HG03159 (cell line): Measurements from ENCODE around the gene MMP26.
"Not testable (repeated sequence)": the region's sequence is repeated elsewhere in the genome, so short reads cannot be mapped to it uniquely, and the experiment has no call there.

Experiments
- ATAC-seq: cut with Tn5 transposase; IDR thresholded peaks from one replicate; pipeline ENCODE4 v1.9.1; 2021; ENCODE audit warnings: mild to moderate bottlenecking, moderate library complexity; ENCODE audit not compliant: unreplicated experiment

Gene MMP26

DNA sequence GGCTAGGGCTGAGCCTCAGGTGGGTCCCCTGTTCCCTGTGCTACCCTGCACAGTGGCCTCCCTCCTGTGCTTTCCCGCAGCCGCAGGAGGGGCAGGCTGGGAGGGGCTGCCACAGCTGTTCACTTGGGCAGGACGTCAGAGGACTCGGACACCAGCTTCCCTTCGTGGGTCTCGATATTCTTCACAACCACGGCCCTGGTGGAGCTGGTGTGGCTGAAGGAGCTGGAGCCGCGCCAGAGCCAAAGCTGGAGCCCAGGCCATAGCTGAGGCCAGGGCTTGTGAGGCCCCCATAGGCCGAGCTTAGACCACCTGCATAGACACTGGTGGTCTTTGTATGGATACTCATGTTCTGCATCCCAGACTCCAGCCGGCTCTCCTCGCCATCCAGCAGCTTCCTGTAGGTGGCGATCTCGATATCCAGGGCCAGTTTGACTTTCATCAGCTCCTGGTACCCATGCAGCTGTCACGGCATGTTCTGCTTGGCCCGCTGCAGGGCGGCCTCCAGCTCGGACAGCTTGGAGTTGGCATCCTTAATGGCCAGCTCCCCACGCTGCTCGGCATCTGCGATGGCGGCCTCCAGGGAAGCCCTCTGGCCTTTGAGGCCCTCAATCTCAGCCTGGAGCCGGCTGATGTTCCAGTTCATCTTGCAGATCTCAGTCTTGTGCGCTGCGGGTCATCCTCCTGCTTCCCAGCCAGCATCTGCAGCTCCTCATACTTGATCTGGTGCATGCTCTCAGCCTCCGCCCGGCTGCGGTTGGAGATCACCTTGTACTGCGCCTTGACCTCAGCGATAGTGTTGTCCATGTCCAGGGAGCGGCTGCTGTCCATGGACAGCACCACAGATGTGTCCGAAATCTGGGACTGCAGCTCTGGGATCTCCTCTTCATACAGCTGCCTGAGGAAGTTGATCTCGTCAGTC is 18.3 kb downstream of the MMP26 start:
- not testable (repeated sequence) for ATAC-seq

- no peak for ATAC-seq
Observed at GRCh38 chr11:4727171-4727570, 22.6 kb downstream of the MMP26 start.

DNA sequence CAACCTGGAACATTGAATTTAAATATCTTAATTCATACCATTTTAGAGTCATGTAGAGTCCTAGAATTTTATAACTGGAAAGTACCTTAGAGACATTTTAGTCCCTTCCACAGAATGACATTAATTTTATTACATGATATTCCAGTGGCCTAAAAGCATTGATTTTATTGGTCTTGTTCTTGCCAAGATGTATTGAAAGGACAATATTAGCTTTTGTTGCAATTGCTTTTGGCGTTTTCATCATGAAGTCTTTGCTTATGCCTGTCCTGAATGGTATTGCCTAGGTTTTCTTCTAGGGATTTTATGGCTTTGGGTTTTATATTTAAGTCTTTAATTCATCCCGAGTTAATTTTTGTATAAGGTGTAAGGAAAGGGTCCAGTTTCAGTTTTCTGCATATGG is 36.2 kb downstream of the MMP26 start:
- no peak for ATAC-seq

- no peak for ATAC-seq
Observed at GRCh38 chr11:4748438-4748837, 43.9 kb downstream of the MMP26 start.

- no peak for ATAC-seq
Observed at GRCh38 chr11:4751201-4751600, 46.6 kb downstream of the MMP26 start.
